ENCODE measurements around the gene PSAP. TPM values are rescaled to one million over a fixed set of nuclear protein-coding genes. Genes with fewer than 3 reads are reported as not detected.

The PSAP gene
- total RNA-seq, 4 donors from 2014 or later: 937 to 1,475 (median 1,210) TPM

DNA sequence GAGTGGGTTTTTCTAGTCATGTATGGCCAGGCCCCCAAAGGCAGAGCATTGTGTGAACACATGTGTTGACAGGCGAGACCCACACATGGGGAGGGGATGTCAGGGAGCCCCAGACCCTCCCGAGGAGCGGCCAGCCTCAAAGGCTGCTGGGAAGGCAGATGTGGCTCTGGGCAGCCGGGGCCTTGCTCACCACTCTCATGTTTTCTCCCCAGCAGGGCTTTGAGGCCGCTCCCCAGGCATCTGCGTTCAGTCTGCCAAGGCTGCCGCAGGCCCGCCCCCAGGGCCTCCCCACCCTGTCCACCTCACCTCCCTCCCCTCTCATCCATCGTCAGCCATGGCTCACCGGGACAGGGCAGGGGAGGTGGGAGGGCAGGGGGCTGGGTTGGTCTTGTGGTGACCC is 61.2 kb downstream of the PSAP start:
- DNase-seq (ENCODE audit: low spot score): no peak
- TF ChIP-seq, protein P1, sequence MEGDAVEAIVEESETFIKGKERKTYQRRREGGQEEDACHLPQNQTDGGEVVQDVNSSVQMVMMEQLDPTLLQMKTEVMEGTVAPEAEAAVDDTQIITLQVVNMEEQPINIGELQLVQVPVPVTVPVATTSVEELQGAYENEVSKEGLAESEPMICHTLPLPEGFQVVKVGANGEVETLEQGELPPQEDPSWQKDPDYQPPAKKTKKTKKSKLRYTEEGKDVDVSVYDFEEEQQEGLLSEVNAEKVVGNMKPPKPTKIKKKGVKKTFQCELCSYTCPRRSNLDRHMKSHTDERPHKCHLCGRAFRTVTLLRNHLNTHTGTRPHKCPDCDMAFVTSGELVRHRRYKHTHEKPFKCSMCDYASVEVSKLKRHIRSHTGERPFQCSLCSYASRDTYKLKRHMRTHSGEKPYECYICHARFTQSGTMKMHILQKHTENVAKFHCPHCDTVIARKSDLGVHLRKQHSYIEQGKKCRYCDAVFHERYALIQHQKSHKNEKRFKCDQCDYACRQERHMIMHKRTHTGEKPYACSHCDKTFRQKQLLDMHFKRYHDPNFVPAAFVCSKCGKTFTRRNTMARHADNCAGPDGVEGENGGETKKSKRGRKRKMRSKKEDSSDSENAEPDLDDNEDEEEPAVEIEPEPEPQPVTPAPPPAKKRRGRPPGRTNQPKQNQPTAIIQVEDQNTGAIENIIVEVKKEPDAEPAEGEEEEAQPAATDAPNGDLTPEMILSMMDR (IDR thresholded peaks at IDR 0.05): no peak
- ATAC-seq (ENCODE audit: low FRiP score): no peak

DNA sequence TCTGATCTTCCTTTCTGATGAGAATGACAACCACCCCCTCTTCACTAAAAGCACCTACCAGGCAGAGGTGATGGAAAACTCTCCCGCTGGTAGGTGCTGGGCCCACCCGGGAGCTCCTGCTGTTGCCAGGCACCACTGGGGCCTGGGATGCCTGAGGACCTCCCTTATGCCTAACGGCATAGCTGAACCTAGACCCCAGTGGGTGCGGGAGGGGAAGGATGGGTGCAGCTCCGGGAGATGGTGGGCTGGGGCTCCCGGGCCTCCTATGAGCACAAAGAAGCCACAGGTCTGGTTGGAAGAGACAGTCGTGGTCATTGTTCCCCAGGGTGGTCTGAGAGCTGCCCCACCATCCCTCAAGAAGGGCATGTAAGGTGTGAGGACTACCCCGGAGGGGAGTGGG is 62.1 kb downstream of the PSAP start:
- ATAC-seq (ENCODE audit: low FRiP score) (no peak), DNase-seq (ENCODE audit: low spot score) (no peak)
- TF ChIP-seq, protein P1 (IDR thresholded peaks at IDR 0.05): no peak

DNA sequence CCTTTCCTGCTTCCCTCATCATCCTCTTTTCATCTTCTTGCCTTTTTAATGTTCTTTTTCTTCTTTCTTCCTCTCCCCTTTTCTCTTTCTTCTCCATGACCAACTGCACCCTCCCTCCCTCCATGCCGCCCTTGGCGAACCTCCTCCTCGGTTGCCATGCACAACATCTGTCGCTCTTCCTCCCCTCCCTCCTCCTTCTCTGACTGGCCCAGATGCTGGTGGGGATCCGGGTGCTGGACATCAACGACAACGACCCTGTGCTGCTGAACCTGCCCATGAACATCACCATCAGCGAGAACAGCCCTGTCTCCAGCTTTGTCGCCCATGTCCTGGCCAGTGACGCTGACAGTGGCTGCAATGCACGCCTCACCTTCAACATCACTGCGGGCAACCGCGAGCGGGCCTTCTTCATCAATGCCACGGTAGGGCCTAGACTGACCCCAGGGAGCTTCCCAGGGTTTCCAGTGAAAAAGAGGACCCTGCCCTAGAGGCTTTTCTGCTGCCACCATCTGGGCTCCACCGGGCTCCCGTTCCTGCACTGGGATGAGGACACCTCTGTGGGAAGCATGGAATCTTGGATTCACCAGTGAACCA is 66.3 kb downstream of the PSAP start:
- DNase-seq (ENCODE audit: low spot score): no peak
- no peak for ATAC-seq (ENCODE audit: low FRiP score)
- TF ChIP-seq, protein P1 (IDR thresholded peaks at IDR 0.05): no peak

DNA sequence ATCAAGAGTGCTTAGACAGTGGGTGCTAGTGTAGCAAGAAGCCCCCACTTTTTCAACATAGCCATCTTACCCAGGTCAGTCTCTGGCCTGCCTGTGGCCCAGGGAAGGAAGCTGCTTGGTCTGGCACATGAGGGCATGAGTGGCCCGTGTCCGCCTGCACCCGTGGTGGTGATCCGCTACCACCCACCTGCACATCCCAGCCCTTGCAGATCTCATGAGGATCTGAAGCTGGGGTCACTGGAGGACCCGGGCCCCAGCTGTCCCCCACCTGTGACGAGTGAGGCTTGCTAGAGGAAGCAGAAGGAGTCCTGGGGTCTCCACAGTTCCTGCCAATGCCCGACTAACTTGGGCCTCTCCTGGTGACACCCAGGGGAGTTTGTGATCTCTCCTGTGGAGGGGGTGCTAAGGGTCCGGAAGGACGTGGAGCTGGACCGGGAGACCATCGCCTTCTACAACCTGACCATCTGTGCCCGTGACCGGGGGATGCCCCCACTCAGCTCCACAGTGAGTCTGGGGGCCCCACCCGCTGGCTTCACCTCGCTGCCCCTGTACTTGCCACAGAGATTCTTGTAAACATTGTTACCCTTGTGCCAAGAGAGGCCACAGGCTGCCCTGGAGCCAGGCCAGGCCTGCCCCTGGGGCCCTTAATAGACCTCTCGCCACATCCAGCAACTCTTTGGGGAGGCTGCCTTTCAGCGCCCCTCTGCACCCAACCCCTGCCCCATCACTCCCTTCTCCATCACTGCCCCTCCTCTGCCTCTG is 67.0 kb downstream of the PSAP start:
- TF ChIP-seq, protein P1 (IDR thresholded peaks at IDR 0.05): no peak
- ATAC-seq (ENCODE audit: low FRiP score) (no peak), DNase-seq (ENCODE audit: low spot score) (no peak)

DNA sequence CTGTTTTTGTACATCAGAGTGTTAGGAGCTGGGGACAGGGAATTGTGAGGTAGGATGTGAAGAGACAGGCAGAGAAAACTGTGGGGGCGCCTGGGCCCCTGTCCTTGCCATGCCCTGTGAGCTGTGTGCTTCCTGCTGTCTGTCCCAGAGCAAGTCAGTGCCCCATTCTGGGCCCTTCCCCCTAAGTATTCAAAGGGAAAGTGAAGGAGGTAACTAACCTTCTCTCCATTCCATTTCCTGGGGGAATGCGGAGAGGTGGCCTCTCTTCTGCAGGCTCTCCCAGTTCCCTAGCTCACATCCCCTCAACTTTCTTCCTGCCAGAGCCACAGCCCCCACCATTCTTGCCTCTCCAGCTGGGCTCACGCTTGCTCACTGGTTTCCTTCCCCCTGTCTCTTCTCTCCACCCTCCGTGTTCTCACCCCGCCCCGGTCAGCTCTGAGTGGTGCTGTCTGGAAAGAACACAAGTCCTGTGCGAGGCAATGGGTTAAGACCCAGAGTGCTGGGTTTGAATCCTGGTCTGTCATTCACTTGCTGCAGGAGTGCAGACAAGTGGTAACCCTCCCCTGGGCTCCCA is 68.0 kb downstream of the PSAP start:
- DNase-seq (ENCODE audit: low spot score): no peak
- TF ChIP-seq, protein P1 (IDR thresholded peaks at IDR 0.05): no peak
- ATAC-seq (ENCODE audit: low FRiP score): no peak

DNA sequence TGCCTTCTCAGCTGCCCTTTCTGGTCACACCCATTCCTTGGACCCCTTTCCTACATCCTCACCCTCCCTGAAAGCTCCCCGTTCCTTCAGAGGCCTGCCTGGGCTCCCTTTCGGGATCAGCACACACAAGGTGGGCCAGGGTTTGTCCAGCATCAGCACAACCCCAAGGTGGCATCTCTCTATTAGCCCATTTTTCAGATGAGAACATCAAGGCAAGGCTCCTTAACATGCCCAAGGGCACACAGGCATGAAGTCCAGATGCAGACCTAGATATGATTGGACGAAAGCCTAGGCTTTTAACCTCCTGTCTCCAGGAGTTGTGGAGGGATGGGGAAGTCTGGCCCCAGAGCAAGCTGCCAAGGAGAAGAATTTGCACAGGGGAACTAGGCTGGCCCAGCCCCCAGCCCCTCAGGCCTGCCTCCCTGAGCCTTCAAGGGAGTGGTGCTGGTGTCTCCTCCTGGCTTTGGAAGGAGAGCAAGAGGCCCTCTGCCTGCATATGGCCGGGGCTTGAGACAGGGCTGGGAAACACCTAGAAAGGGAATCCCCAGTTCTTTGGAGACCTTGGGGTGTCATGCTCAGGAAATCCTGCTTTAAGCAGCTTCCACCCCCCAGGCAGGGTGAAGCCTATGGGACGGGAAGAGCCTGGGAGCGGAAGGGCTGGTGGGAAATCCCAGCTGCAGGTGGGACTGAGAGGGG is 68.7 kb downstream of the PSAP start:
- ATAC-seq (ENCODE audit: low FRiP score): no peak
- TF ChIP-seq, protein P1 (IDR thresholded peaks at IDR 0.05): no peak
- no peak for DNase-seq (ENCODE audit: low spot score)
